DOHH2 (cell line): ENCODE data around the gene SDHA.

ENCODE experiments used
- EZH2phosphoT487 ChIP-seq: fragments of 200-600 bp; sonication (generic); IDR thresholded peaks from 2 replicates; pipeline ENCODE4 v1.6.1; 2017; ENCODE audit warnings: borderline replicate concordance, mild to moderate bottlenecking, antibody characterized with exemption, low read length, moderate library complexity, mixed read lengths
- TF ChIP-seq, protein P1 (sequence below): fragments of 200-600 bp; sonication (generic); IDR thresholded peaks from one replicate; pipeline ENCODE4 v1.5.1; 2014; ENCODE audit warnings: antibody characterized with exemption, mild to moderate bottlenecking, low read depth, low read length; ENCODE audit not compliant: poor library complexity, severe bottlenecking

DNA sequence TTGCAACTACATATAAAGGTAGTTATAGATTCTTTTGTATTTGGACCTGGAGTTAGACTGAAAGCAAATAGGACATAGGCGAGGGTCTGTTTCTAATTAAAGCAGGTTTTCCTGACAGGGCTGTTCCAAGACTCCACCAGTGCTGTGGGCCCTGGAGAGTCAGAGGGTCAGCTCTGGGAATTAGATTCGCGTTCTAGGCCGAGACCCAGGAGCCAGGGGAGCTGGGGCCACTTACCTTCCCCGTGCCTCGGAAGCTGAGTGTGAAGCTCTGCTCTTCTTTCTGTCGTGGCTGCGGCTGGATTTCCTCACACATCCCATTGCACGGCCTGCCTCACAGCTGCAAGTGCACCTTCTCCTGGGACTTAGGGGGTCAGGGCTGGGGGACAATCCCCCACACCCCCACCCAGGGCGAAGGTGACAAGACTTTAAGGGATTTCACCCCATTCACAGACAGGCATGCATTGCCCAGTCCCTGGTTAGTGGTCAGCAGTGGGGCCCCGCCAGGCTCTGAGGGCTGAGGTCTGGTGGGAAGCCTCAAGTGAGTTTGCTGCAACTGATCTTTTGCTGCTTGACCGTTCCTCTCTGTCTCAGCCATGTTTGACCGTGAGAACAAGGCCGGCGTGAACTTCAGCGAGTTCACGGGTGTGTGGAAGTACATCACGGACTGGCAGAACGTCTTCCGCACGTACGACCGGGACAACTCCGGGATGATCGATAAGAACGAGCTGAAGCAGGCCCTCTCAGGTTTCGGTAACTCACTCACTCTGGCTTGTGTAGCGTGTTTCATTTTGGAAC lies 88.1 kb downstream of the SDHA start:
- TF ChIP-seq, protein P1, sequence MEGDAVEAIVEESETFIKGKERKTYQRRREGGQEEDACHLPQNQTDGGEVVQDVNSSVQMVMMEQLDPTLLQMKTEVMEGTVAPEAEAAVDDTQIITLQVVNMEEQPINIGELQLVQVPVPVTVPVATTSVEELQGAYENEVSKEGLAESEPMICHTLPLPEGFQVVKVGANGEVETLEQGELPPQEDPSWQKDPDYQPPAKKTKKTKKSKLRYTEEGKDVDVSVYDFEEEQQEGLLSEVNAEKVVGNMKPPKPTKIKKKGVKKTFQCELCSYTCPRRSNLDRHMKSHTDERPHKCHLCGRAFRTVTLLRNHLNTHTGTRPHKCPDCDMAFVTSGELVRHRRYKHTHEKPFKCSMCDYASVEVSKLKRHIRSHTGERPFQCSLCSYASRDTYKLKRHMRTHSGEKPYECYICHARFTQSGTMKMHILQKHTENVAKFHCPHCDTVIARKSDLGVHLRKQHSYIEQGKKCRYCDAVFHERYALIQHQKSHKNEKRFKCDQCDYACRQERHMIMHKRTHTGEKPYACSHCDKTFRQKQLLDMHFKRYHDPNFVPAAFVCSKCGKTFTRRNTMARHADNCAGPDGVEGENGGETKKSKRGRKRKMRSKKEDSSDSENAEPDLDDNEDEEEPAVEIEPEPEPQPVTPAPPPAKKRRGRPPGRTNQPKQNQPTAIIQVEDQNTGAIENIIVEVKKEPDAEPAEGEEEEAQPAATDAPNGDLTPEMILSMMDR = no peak
- TF ChIP-seq EZH2phosphoT487 = no peak
